IPS-18a (cell line): ENCODE results near the gene SLC39A3.

Source experiments
- H3K27ac ChIP-seq: one replicate; pipeline ENCODE4 v1.5.1; 2013; ENCODE audit warnings: low read length
- H3K27me3 ChIP-seq: one replicate; pipeline ENCODE4 v1.6.1; 2013; ENCODE audit warnings: mild to moderate bottlenecking, low read length; ENCODE audit not compliant: control insufficient read depth, insufficient read depth
- H3K36me3 ChIP-seq: one replicate; pipeline ENCODE4 v1.6.1; 2013; ENCODE audit warnings: low read depth, low read length; ENCODE audit not compliant: control insufficient read depth
- H3K4me1 ChIP-seq: one replicate; pipeline ENCODE4 v1.6.1; 2013; ENCODE audit warnings: low read depth, low read length; ENCODE audit not compliant: control insufficient read depth
- H3K4me3 ChIP-seq: one replicate; pipeline ENCODE4 v1.5.1; 2013; ENCODE audit warnings: low read length
- H3K9ac ChIP-seq: one replicate; pipeline ENCODE4 v1.6.1; 2013; ENCODE audit warnings: mild to moderate bottlenecking, low read length, moderate library complexity
- H3K9me3 ChIP-seq: one replicate; pipeline ENCODE4 v1.6.1; 2013; ENCODE audit warnings: low read depth, low read length; ENCODE audit not compliant: control insufficient read depth

Gene SLC39A3

DNA sequence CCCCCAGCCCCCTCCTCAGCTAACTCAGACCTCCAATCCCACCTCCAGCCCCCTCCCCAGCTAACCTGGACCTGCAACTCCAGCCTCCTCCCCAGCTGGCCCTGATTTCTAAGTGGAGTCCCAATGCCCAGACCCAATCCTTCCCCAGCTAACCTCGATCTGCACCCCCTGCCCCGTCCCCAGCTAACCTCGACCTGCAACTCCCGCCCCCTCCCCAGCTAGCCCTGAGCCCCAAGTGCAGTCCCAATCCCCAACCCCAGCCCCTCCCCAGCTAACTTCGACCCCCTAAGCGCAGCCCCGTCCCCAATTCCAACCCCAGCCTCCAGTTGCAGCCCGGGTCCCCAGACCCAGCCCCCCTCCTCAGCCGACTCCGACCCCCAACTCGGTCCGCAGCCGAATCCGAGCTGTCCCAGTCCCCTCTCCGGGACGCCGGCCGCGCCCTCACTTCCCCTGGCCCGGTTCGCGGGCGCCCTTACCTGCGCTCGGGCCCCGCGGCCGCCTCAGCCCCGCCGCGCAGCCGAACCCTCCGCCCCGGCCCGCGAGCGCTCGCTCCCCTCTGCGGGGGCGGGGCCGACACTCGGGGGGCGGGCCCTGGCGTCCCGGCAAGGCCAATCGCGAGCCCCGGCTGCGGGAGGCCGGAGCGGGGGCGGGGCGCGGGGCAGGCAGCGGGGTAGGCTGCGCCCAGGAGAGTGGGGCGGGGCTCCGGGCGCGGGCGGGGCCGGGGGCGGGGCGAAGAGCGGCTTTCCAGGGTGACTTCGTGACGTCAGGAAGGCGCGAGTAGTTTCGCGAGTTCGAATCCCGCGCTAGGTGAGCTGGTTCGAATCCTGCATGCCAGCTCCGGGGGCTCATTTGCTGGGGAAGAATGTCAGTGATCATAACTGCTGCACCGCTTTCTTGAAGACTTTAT, 37.4 kb downstream of the SLC39A3 start, which contains the start of gene GNG7:
GNG7 (minus strand) TSS at position 525 of the 907 bp plus-strand sequence. CDS start 182,006 bp downstream, outside the sequence.
- H3K27me3 ChIP-seq = peaks cover 21% of the 10 kb centered on the region
- peak within 1 kb of the TSS; percentile 72 for H3K4me3 ChIP-seq
- H3K4me1 ChIP-seq = peaks cover 9% of the 10 kb centered on the region
- H3K27ac ChIP-seq = no peak within 1 kb of the TSS
- H3K36me3 ChIP-seq = no peaks in the 10 kb centered on the region
- H3K9me3 ChIP-seq = no peaks in the 10 kb centered on the region
- H3K9ac ChIP-seq = no peak within 1 kb of the TSS

- peak overlapping the region; percentile 72 for H3K4me3 ChIP-seq
Measured at GRCh38 chr19:2701361-2702169, 38.3 kb downstream of the SLC39A3 start.

GRCh38 chr19:2700660-2701360, 39.0 kb downstream of the SLC39A3 start:
- H3K9ac ChIP-seq = no peak overlapping the region
- H3K4me3 ChIP-seq = peak overlapping the region; percentile 72
- peaks cover 21% of the 10 kb centered on the region for H3K27me3 ChIP-seq
- H3K4me1 ChIP-seq = peaks cover 9% of the 10 kb centered on the region
- H3K36me3 ChIP-seq = no peaks in the 10 kb centered on the region
- H3K27ac ChIP-seq = no peak overlapping the region
- no peaks in the 10 kb centered on the region for H3K9me3 ChIP-seq

More at GRCh38 chr19:2701361-2702169, 38.3 kb downstream of the SLC39A3 start:
- H3K36me3 ChIP-seq = no peaks in the 10 kb centered on the region
- H3K9me3 ChIP-seq = no peaks in the 10 kb centered on the region
- no peak overlapping the region for H3K27ac ChIP-seq
- peaks cover 9% of the 10 kb centered on the region for H3K4me1 ChIP-seq
- no peak overlapping the region for H3K9ac ChIP-seq
- H3K27me3 ChIP-seq = peaks cover 21% of the 10 kb centered on the region

- no peak overlapping the region for H3K4me3 ChIP-seq
- H3K9me3 ChIP-seq = no peaks in the 10 kb centered on the region
- H3K9ac ChIP-seq = no peak overlapping the region
- no peaks in the 10 kb centered on the region for H3K36me3 ChIP-seq
- H3K27ac ChIP-seq = no peak overlapping the region
- H3K4me1 ChIP-seq = peaks cover 9% of the 10 kb centered on the region
- H3K27me3 ChIP-seq = peaks cover 21% of the 10 kb centered on the region
Measured at GRCh38 chr19:2699413-2700140, 40.2 kb downstream of the SLC39A3 start.

GRCh38 chr19:2694196-2694595, 45.6 kb downstream of the SLC39A3 start:
- Histone ChIP-seq H3K4me1 (no peaks in the 10 kb centered on the region), H3K9ac (no peak overlapping the region), H3K27me3 (no peaks in the 10 kb centered on the region)

DNA sequence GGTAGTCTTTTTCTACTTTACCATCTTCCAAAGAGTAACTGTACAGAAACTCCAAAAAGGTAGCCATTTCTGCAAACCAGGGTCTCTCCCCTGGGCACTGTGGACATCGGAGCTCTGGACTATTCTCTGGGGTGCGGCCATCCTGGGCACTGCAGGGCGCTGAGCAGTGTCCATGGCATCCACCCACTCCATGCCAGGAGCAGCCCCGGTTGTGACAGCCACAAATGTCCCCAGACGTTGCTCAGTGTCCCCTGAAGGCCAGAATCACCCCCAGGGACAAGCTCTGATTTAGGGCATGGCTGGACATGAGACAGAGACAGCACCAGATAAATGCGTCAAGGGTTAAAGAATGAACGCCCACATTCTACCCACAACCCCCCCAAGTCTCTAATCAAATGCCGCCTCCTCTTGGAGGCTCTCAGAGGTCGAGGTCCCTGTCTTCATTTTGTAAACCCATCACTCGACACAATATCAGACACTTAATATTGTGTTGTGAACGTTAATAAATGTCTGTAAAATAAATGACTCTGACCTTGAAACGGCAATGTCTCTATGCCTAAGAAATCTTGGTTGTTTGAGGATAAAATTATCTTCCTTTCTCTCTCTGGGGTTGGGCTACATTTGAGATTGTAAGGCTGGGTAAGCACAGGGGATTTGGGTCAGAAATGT, 46.2 kb downstream of the SLC39A3 start:
- Histone ChIP-seq H3K9ac (no peak overlapping the region), H3K27me3 (no peaks in the 10 kb centered on the region), H3K4me3 (no peak overlapping the region), H3K36me3 (no peaks in the 10 kb centered on the region), H3K4me1 (no peaks in the 10 kb centered on the region), H3K27ac (no peak overlapping the region), H3K9me3 (no peaks in the 10 kb centered on the region)

More at GRCh38 chr19:2694196-2694595, 45.6 kb downstream of the SLC39A3 start:
- Histone ChIP-seq H3K36me3 (no peaks in the 10 kb centered on the region), H3K9me3 (no peaks in the 10 kb centered on the region), H3K4me3 (no peak overlapping the region), H3K27ac (no peak overlapping the region)

DNA sequence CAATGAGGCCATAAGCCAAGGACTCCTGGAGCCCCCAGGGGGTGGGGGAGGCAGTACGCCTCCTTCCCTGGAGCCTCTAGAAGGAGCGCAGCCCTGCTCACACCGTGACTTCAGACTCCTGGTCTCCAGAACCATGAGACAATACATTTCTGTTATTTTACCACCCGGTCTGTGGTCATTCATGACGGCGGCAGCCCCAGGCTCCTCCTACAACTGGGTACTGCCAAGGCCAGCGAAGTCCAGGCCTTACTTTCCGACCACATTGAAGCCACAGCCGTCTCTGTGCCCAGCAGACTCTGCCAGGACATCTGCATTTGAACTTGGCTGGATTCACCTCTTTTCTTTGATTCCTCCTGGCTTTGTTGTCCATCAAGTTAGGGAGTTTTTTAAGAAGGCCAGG, 47.9 kb downstream of the SLC39A3 start:
- H3K27me3 ChIP-seq = no peaks in the 10 kb centered on the region

DNA sequence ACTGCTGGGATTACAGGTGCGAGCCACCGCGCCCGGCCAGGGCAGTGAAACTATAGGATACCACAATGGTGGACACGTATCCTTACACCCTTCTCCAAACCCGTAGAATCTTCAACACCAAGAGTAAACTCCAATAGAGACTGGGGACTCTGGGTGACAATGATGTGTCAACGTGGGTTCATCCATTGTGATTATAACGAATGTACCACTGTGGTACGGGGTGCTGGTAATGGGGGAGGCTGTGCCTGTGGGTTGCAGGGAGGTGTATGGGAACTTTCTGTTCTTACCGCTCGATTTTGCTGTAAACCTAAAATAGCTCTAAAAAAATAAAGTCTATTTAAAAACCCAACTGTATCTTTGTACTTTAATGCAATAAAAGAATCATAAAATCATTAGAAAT, 49.0 kb downstream of the SLC39A3 start:
- Histone ChIP-seq H3K36me3 (no peaks in the 10 kb centered on the region), H3K4me1 (no peaks in the 10 kb centered on the region), H3K4me3 (no peak overlapping the region), H3K9me3 (no peaks in the 10 kb centered on the region), H3K27ac (no peak overlapping the region), H3K27me3 (no peaks in the 10 kb centered on the region), H3K9ac (no peak overlapping the region)

More for the DNA sequence above, 47.9 kb downstream of the SLC39A3 start:
- no peaks in the 10 kb centered on the region for H3K4me1 ChIP-seq
- H3K36me3 ChIP-seq = no peaks in the 10 kb centered on the region
- H3K27ac ChIP-seq = no peak overlapping the region
- no peak overlapping the region for H3K9ac ChIP-seq
- no peak overlapping the region for H3K4me3 ChIP-seq
- H3K9me3 ChIP-seq = no peaks in the 10 kb centered on the region

GRCh38 chr19:2686360-2686759, 53.5 kb downstream of the SLC39A3 start:
- Histone ChIP-seq H3K27ac (no peak overlapping the region), H3K9ac (no peak overlapping the region), H3K4me3 (no peak overlapping the region), H3K36me3 (no peaks in the 10 kb centered on the region), H3K4me1 (no peaks in the 10 kb centered on the region), H3K9me3 (no peaks in the 10 kb centered on the region), H3K27me3 (no peaks in the 10 kb centered on the region)

DNA sequence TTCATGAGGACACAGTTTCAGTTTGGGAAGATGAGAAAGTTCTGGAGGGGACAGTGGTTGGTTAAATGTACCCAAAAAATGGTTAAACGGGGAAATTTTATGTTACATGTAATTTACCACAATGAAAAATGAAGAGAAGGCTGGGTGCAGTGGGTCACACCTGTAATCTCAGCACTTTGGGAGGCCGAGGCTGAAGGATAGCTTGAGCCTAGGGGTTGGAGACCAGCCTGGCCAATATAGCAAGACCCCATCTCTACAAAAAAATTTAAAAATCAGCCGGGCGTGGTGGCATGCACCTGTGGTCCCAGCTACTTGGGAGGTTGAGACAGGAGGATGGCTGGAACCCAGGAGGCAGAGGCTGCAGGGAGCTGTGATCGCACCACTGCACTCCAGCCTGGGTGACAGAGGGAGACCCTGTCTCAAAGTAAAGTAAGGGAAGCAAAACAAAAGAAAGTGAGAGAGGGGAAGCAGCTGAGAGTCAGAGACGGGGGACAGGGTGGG, 54.6 kb downstream of the SLC39A3 start:
- no peaks in the 10 kb centered on the region for H3K27me3 ChIP-seq
- no peaks in the 10 kb centered on the region for H3K9me3 ChIP-seq
- no peaks in the 10 kb centered on the region for H3K36me3 ChIP-seq
- no peak overlapping the region for H3K4me3 ChIP-seq
- H3K9ac ChIP-seq = no peak overlapping the region
- H3K27ac ChIP-seq = no peak overlapping the region
- no peaks in the 10 kb centered on the region for H3K4me1 ChIP-seq
